ENCODE measurements around the gene BCORL1.

The BCORL1 gene

DNA sequence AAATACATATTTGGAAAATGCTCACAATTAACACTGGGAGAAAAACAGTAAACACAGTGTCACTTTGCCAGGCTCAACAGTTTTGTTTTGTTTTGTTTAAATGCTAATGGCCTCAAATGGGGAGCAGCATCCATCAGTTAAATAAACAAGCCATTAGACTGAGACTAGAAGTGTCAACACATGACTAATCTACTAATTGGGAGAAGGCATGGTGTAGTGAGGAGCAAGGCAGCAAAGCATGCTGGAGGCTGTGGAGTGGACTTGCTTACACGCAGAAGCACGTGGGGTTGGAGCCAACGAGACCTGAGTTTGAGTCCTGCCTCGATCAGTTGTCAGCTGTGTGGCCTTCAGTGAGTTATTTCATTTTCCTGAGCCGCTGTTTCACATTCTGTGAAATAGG lies 47.5 kb upstream of the BCORL1 start:
- no peak overlapping the region for H2AFZ ChIP-seq (ENCODE audit: low read depth)
- H3K4me2 ChIP-seq, result no peak overlapping the region
- H3K79me2 ChIP-seq (ENCODE audit: insufficient read depth, low read depth), result no peaks in the 10 kb centered on the region
- H3K4me3 ChIP-seq (IDR thresholded peaks at IDR 0.05; ENCODE audit: insufficient read depth, low read depth, low read length), result no peak overlapping the region
- no peaks in the 10 kb centered on the region for H3K4me1 ChIP-seq (ENCODE audit: low read depth, poor library complexity, severe bottlenecking)
- H3K36me3 ChIP-seq (ENCODE audit: insufficient read depth), result no peaks in the 10 kb centered on the region
- TF ChIP-seq, protein P1, sequence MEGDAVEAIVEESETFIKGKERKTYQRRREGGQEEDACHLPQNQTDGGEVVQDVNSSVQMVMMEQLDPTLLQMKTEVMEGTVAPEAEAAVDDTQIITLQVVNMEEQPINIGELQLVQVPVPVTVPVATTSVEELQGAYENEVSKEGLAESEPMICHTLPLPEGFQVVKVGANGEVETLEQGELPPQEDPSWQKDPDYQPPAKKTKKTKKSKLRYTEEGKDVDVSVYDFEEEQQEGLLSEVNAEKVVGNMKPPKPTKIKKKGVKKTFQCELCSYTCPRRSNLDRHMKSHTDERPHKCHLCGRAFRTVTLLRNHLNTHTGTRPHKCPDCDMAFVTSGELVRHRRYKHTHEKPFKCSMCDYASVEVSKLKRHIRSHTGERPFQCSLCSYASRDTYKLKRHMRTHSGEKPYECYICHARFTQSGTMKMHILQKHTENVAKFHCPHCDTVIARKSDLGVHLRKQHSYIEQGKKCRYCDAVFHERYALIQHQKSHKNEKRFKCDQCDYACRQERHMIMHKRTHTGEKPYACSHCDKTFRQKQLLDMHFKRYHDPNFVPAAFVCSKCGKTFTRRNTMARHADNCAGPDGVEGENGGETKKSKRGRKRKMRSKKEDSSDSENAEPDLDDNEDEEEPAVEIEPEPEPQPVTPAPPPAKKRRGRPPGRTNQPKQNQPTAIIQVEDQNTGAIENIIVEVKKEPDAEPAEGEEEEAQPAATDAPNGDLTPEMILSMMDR (conservative IDR thresholded peaks at IDR 0.05; ENCODE audit: low read depth, low read length), result no peak
- no peaks in the 10 kb centered on the region for H4K20me1 ChIP-seq (ENCODE audit: insufficient read depth)
- H3K9ac ChIP-seq, result no peak overlapping the region
- H3K27me3 ChIP-seq (ENCODE audit: insufficient read depth, low read depth), result peaks cover 2% of the 10 kb centered on the region; the same call in 1 of the 2 replicates
- H3K27ac ChIP-seq, result no peak overlapping the region

DNA sequence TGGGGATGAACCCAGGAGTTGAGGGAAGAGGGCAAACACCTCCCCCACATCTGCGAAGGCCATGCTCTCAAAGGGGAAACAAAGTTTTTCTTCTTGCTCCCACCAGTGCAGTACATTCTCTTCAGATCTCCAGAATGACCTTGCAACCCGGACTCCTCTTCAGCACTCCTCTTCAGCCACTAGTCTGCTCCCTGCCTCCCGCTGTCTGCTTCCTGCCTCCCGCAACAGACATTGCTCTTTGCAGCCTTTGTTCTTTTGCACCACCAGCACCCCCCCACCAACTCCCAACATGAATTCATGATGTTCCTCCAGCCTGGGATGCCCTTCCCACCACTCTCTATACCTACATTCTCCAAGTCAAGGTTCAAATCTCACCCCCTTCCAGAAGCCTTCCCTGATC lies 44.4 kb upstream of the BCORL1 start:
- Histone ChIP-seq H3K36me3 (ENCODE audit: insufficient read depth) (no peaks in the 10 kb centered on the region), H3K4me3 (IDR thresholded peaks at IDR 0.05; ENCODE audit: insufficient read depth, low read depth, low read length) (no peak overlapping the region), H3K27ac (no peak overlapping the region), H3K27me3 (ENCODE audit: insufficient read depth, low read depth) (peaks cover 2% of the 10 kb centered on the region; the same call in 1 of the 2 replicates), H2AFZ (ENCODE audit: low read depth) (no peak overlapping the region), H3K4me1 (ENCODE audit: low read depth, poor library complexity, severe bottlenecking) (no peaks in the 10 kb centered on the region), H4K20me1 (ENCODE audit: insufficient read depth) (no peaks in the 10 kb centered on the region), H3K9ac (no peak overlapping the region), H3K79me2 (ENCODE audit: insufficient read depth, low read depth) (no peaks in the 10 kb centered on the region), H3K4me2 (no peak overlapping the region)
- TF ChIP-seq, protein P1 (conservative IDR thresholded peaks at IDR 0.05; ENCODE audit: low read depth, low read length), result no peak

DNA sequence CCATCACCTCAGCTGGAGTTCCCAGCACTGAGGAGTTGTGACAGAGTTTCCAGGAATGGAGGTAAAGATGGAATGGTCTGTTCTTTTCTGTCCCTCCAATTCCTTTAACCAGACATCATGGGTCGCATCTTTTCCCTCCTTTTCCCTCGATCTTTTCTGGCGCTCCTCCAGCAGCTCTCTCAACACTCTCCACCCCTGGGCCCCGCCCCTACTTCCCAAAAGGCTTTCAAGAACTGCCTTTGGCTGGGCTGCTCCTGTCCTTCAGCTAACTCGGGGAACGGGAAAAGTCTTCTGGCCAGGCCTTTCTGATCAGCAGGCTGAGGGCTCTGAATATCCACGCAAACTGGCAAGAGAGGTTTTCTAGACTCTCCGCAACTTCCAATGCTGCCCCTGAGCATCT lies 42.4 kb upstream of the BCORL1 start:
- Histone ChIP-seq H3K4me3 (IDR thresholded peaks at IDR 0.05; ENCODE audit: insufficient read depth, low read depth, low read length) (no peak overlapping the region), H3K79me2 (ENCODE audit: insufficient read depth, low read depth) (no peaks in the 10 kb centered on the region), H3K27ac (no peak overlapping the region), H4K20me1 (ENCODE audit: insufficient read depth) (no peaks in the 10 kb centered on the region), H3K36me3 (ENCODE audit: insufficient read depth) (no peaks in the 10 kb centered on the region), H3K9ac (no peak overlapping the region), H3K4me1 (ENCODE audit: low read depth, poor library complexity, severe bottlenecking) (no peaks in the 10 kb centered on the region), H3K27me3 (ENCODE audit: insufficient read depth, low read depth) (no peaks in the 10 kb centered on the region), H3K4me2 (no peak overlapping the region), H2AFZ (ENCODE audit: low read depth) (no peak overlapping the region)
- TF ChIP-seq, protein P1 (conservative IDR thresholded peaks at IDR 0.05; ENCODE audit: low read depth, low read length), result no peak

DNA sequence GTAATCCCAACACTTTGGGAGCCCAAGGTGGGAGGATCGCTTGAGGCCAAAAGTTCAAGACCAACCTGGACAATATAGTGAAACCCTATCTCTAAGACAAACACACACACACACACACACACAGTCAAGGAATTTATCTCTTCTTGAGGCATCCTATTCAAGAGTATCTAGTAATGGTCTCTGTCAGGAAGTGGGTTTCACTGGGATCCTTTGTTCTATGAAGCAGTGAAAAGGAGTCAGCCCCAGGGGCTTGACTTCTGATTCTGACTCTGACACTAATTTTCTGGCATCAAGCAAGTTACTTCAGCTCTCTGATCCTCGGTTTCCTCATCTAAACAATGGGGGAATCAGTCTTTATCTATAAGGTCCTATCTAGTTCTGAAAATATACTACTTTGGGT lies 41.7 kb upstream of the BCORL1 start:
- Histone ChIP-seq H3K36me3 (ENCODE audit: insufficient read depth) (no peaks in the 10 kb centered on the region), H4K20me1 (ENCODE audit: insufficient read depth) (no peaks in the 10 kb centered on the region), H2AFZ (ENCODE audit: low read depth) (no peak overlapping the region), H3K27me3 (ENCODE audit: insufficient read depth, low read depth) (no peaks in the 10 kb centered on the region), H3K4me1 (ENCODE audit: low read depth, poor library complexity, severe bottlenecking) (no peaks in the 10 kb centered on the region), H3K27ac (no peak overlapping the region), H3K4me3 (IDR thresholded peaks at IDR 0.05; ENCODE audit: insufficient read depth, low read depth, low read length) (no peak overlapping the region), H3K4me2 (no peak overlapping the region), H3K9ac (no peak overlapping the region), H3K79me2 (ENCODE audit: insufficient read depth, low read depth) (no peaks in the 10 kb centered on the region)
- TF ChIP-seq, protein P1 (conservative IDR thresholded peaks at IDR 0.05; ENCODE audit: low read depth, low read length), result no peak
